ENCODE results near the gene ERG28. TPM values are rescaled to one million over a fixed set of nuclear protein-coding genes. Genes with fewer than 3 reads are reported as not detected.

The ERG28 gene
- total RNA-seq (10 to 100 TPM; 29.1 to 44.5 TPM), polyA plus RNA-seq (ENCODE audit: insufficient read length in 6 of 6) (10 to 100 TPM; 23.6 to 30.5 (median 26.6) TPM)
- long read RNA-seq, donor 1, transcript ERG28-201 (5 exons, 2,633 nt) = major isoform, 53 of 53 reads
- long read RNA-seq, donor 1, partial matches to known transcripts = 0 of 53 reads
- long read RNA-seq, donor 1, other reads (novel, unspliced or antisense) = 0 of 53 reads
- long read RNA-seq, donor 2, transcript ERG28-201 (5 exons, 2,633 nt) = major isoform, 36 of 36 reads
- long read RNA-seq, donor 2, partial matches to known transcripts = 0 of 36 reads
- long read RNA-seq, donor 2, other reads (novel, unspliced or antisense) = 0 of 36 reads
- long read RNA-seq, donor 3, transcript ERG28-201 (5 exons, 2,633 nt) = major isoform, 43 of 49 reads
- long read RNA-seq, donor 3, partial matches to known transcripts = 0 of 49 reads
- long read RNA-seq, donor 3, other reads (novel, unspliced or antisense) = 6 of 49 reads
- long read RNA-seq, donor 4, transcript ERG28-201 (5 exons, 2,633 nt) = major isoform, 62 of 74 reads
- long read RNA-seq, donor 4, partial matches to known transcripts = 10 of 74 reads
- long read RNA-seq, donor 4, other reads (novel, unspliced or antisense) = 2 of 74 reads
- long read RNA-seq, donor 5, transcript ERG28-201 (5 exons, 2,633 nt) = major isoform, 56 of 61 reads
- long read RNA-seq, donor 5, partial matches to known transcripts = 5 of 61 reads
- long read RNA-seq, donor 5, other reads (novel, unspliced or antisense) = 0 of 61 reads
- long read RNA-seq, donor 6, transcript ERG28-201 (5 exons, 2,633 nt) = major isoform, 36 of 71 reads
- long read RNA-seq, donor 6, partial matches to known transcripts = 35 of 71 reads
- long read RNA-seq, donor 6, other reads (novel, unspliced or antisense) = 0 of 71 reads
- long read RNA-seq, donor 7, transcript ERG28-201 (5 exons, 2,633 nt) = major isoform, 29 of 29 reads
- long read RNA-seq, donor 7, partial matches to known transcripts = 0 of 29 reads
- long read RNA-seq, donor 7, other reads (novel, unspliced or antisense) = 0 of 29 reads
- long read RNA-seq, donor 8, transcript ERG28-201 (5 exons, 2,633 nt) = major isoform, 45 of 53 reads
- long read RNA-seq, donor 8, partial matches to known transcripts = 8 of 53 reads
- long read RNA-seq, donor 8, other reads (novel, unspliced or antisense) = 0 of 53 reads
- long read RNA-seq, donor 9, partial matches to known transcripts = 0 of 1 reads
- long read RNA-seq, donor 9, other reads (novel, unspliced or antisense) = 0 of 1 reads
- long read RNA-seq, donor 10, transcript ERG28-201 (5 exons, 2,633 nt) = major isoform, 168 of 187 reads
- long read RNA-seq, donor 10, partial matches to known transcripts = 6 of 187 reads
- long read RNA-seq, donor 10, other reads (novel, unspliced or antisense) = 13 of 187 reads
- long read RNA-seq, donor 11 = 0 reads
- long read RNA-seq, donor 12, transcript ERG28-201 (5 exons, 2,633 nt) = major isoform, 47 of 53 reads
- long read RNA-seq, donor 12, partial matches to known transcripts = 6 of 53 reads
- long read RNA-seq, donor 12, other reads (novel, unspliced or antisense) = 0 of 53 reads

GRCh38 chr14:75660630-75661498 is at the start of gene ERG28, which contains the start of gene TTLL5:
Gene ERG28, minus strand, starts transcription at chr14:75660876. Its CDS starts 3,374 bp downstream, at chr14:75657502.
Gene TTLL5, plus strand, starts transcription at chr14:75661246. Its CDS starts 1,904 bp downstream, at chr14:75663150.
- no peaks in the 10 kb centered on the region for H3K27me3 ChIP-seq
- DNase-seq = peak; percentile 97 to 98 (median 98)
- peaks cover 15 to 32% of the 10 kb centered on the region in 2 donors for H3K4me1 ChIP-seq
- peak within 1 kb of the TSS; percentile 83 to 93 for H3K4me3 ChIP-seq
- H3K27ac ChIP-seq = peak within 1 kb of the TSS; percentile 84 to 98
- H3K9me3 ChIP-seq = no peaks in the 10 kb centered on the region
- peak; percentile 96 for ATAC-seq
- TF ChIP-seq CTCF (IDR thresholded peaks at IDR 0.05) = no peak
- intact Hi-C loops (cut with DNase I) = no loop called here
- H3K36me3 ChIP-seq = peaks cover 0 to 21% of the 10 kb centered on the region in 2 donors

GRCh38 chr14:75709207-75709812 is 48.6 kb upstream of the ERG28 start:
- Histone ChIP-seq H3K9me3 (no peaks in the 10 kb centered on the region), H3K27ac (no peak overlapping the region), H3K36me3 (peaks cover 0 to 14% of the 10 kb centered on the region in 2 donors), H3K4me3 (no peak overlapping the region), H3K4me1 (peaks cover 6 to 10% of the 10 kb centered on the region in 2 donors), H3K27me3 (no peaks in the 10 kb centered on the region)
- intact Hi-C loops (cut with DNase I) = no loop called here
- DNase-seq = peak in 3 of 4 donors; percentile 59 to 90 (median 81)
- ATAC-seq = peak; percentile 69
- TF ChIP-seq CTCF (IDR thresholded peaks at IDR 0.05) = peak; percentile 74 to 80

- H3K4me1 ChIP-seq = peaks cover 0 to 3% of the 10 kb centered on the region in 2 donors
- DNase-seq (no peak), ATAC-seq (no peak)
- TF ChIP-seq CTCF (IDR thresholded peaks at IDR 0.05) = no peak
- intact Hi-C loops (cut with DNase I) = no loop called here
- no peaks in the 10 kb centered on the region for H3K27me3 ChIP-seq
- peaks cover 0 to 40% of the 10 kb centered on the region in 2 donors for H3K36me3 ChIP-seq
- H3K4me3 ChIP-seq = no peak overlapping the region
- H3K9me3 ChIP-seq = no peaks in the 10 kb centered on the region
- H3K27ac ChIP-seq = no peak overlapping the region
Measured at GRCh38 chr14:75705014-75705413, 44.3 kb upstream of the ERG28 start.

GRCh38 chr14:75703467-75703866 is 42.8 kb upstream of the ERG28 start:
- peaks cover 0 to 49% of the 10 kb centered on the region in 2 donors for H3K36me3 ChIP-seq
- H3K9me3 ChIP-seq = no peaks in the 10 kb centered on the region
- H3K27ac ChIP-seq = peak overlapping the region in 1 of 2 donors; percentile 56
- H3K27me3 ChIP-seq = no peaks in the 10 kb centered on the region
- H3K4me3 ChIP-seq = no peak overlapping the region
- H3K4me1 ChIP-seq = peaks cover 0 to 7% of the 10 kb centered on the region in 2 donors
- ATAC-seq (no peak), DNase-seq (no peak)
- intact Hi-C loops (cut with DNase I) = no loop called here
- TF ChIP-seq CTCF (IDR thresholded peaks at IDR 0.05) = no peak

Data from left lung (tissue), 14 donors.